GM11168 (cell line): ENCODE measurements around the gene MIA2.

Source experiments
- in situ Hi-C: fragments of 300-500 bp; cut with MboI; formaldehyde crosslinking; loops from one replicate; pipeline ENCODE4 v1.12.0; 2022; ENCODE audit warnings: low sequenced_read_pairs; ENCODE audit not compliant: unreplicated experiment

The MIA2 gene

GRCh38 chr14:39431416-39432178, 197.9 kb downstream of the MIA2 start:
- in situ Hi-C loops = no loop called here

- in situ Hi-C loops = no loop called here
Observed at GRCh38 chr14:39432179-39432618, 198.5 kb downstream of the MIA2 start, which contains the start of gene FBXO33. TSS of gene FBXO33 (minus strand) at chr14:39432433. CDS start at chr14:39432162, 271 bp downstream.

- in situ Hi-C loops = no loop called here
Observed at GRCh38 chr14:39432619-39433451, 199.1 kb downstream of the MIA2 start.

- in situ Hi-C loops = no loop called here
Observed at GRCh38 chr14:39433452-39433813, 199.7 kb downstream of the MIA2 start.

GRCh38 chr14:39434401-39434800, 200.7 kb downstream of the MIA2 start:
- in situ Hi-C loops = no loop called here

- in situ Hi-C loops = no loop called here
Observed at GRCh38 chr14:39435241-39435640, 201.5 kb downstream of the MIA2 start.
